ENCODE data around the gene NUP54.

DNA sequence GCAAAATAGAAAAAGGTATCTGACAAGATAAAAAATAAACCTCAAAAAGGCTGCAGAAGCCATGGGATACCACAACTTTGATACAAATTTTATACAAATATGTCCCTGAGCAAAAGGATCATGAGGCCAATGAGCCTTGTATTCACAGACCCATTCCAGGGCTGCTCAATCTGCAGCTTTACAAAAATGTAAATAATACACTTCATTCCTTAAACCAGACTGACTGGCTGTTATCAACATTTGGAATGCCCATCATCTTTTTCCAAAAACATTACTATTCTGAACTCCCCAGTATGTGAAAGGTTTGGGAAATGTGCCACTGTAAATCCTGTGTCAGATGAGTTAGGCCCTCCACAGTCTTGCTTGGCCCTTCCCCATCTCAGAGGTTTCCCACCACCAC, 40.0 kb upstream of the NUP54 start:
- TF ChIP-seq, protein P1, sequence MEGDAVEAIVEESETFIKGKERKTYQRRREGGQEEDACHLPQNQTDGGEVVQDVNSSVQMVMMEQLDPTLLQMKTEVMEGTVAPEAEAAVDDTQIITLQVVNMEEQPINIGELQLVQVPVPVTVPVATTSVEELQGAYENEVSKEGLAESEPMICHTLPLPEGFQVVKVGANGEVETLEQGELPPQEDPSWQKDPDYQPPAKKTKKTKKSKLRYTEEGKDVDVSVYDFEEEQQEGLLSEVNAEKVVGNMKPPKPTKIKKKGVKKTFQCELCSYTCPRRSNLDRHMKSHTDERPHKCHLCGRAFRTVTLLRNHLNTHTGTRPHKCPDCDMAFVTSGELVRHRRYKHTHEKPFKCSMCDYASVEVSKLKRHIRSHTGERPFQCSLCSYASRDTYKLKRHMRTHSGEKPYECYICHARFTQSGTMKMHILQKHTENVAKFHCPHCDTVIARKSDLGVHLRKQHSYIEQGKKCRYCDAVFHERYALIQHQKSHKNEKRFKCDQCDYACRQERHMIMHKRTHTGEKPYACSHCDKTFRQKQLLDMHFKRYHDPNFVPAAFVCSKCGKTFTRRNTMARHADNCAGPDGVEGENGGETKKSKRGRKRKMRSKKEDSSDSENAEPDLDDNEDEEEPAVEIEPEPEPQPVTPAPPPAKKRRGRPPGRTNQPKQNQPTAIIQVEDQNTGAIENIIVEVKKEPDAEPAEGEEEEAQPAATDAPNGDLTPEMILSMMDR (conservative IDR thresholded peaks at IDR 0.05 in 1 of 2, IDR thresholded peaks at IDR 0.05 in 1 of 2; ENCODE audit: low read depth in 1 of 2, low read length in 2 of 2) = no peak
- no peak for TF ChIP-seq EZH2 (IDR thresholded peaks at IDR 0.05; ENCODE audit: low read length, missing control alignments)
